Skeletal muscle satellite cell (primary cell): Measurements from ENCODE around the gene CACNB2.

ENCODE experiments used
- H3K27me3 ChIP-seq: 2 replicates; pipeline ENCODE4 v1.7.0; 2013; ENCODE audit warnings: low read length; ENCODE audit not compliant: control insufficient read depth, insufficient read depth
- H3K36me3 ChIP-seq: 2 replicates; pipeline ENCODE4 v1.7.0; 2013; ENCODE audit warnings: mild to moderate bottlenecking, control low read depth, low read length; ENCODE audit not compliant: insufficient read depth
- H3K4me1 ChIP-seq: 2 replicates; pipeline ENCODE4 v1.7.0; 2013; ENCODE audit warnings: low read length; ENCODE audit not compliant: control insufficient read depth, insufficient read depth
- H3K4me2 ChIP-seq: 2 replicates; pipeline ENCODE4 v1.7.0; 2013; ENCODE audit warnings: mild to moderate bottlenecking, low read length
- H3K4me3 ChIP-seq: 2 replicates; pipeline ENCODE4 v1.7.0; 2013; ENCODE audit warnings: low read length
- H3K9ac ChIP-seq: 2 replicates; pipeline ENCODE4 v1.7.0; 2013; ENCODE audit warnings: mild to moderate bottlenecking, low read depth, low read length, moderate library complexity
- H3K9me3 ChIP-seq: replicated peaks from 2 replicates; pipeline ENCODE4 v1.7.0; 2013; ENCODE audit warnings: mild to moderate bottlenecking, control low read depth, low read length

Gene CACNB2

DNA sequence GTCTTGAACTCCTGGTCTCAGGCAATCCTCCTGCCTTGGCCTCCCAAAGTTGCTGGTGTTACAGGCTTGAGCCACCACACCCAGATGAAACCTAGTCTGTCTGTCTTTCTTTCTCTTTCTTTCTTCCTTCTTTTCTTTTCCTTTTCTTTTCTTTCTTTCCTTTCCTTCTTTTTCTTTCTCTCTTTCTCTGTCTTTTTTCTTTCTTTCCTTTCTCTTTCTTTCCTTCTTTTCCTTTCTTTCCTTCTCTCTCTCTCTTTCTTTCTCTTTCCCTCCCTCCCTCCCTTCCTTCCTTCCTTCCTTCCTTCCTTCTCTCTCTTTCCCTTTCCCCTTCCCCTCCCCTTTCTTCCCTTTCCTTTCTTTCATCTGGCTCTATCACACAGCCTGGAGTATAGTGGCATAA lies 185.2 kb downstream of the CACNB2 start:
- Histone ChIP-seq H3K9me3 (no peaks in the 10 kb centered on the region), H3K4me2 (no peak overlapping the region), H3K9ac (no peak overlapping the region), H3K36me3 (no peaks in the 10 kb centered on the region), H3K4me1 (no peaks in the 10 kb centered on the region), H3K27me3 (no peaks in the 10 kb centered on the region), H3K4me3 (no peak overlapping the region)

DNA sequence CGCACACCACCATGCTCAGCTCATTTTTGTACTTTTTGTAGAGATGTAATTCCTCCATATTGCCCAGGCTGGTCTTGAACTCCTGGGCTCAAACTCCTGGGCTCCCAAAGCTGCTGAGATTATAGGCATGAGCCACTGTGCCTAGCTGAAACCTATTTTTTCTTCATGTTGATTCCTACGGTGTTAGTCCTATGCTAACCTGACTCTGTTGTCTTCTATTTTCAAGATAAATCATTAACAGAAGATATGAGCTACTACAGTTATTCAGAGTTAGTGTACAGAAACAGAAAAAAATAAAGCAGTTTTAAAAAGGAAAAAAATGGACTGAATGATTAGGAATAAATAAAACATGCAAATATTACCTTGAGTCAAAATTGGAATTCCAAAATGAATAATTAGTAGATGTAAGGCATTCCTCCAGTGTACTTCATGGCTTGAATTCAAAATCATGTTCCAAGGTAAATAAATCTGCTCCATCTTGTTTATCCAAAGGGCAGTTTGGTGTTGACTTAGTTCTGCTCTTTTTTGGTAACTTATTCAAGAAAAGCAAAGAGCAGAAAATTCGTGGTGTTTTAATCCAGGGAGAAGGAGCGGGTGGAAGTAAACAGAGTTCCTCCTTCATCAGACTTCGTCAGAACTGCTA lies 185.8 kb downstream of the CACNB2 start:
- Histone ChIP-seq H3K9me3 (no peaks in the 10 kb centered on the region), H3K4me1 (no peaks in the 10 kb centered on the region), H3K27me3 (no peaks in the 10 kb centered on the region), H3K4me2 (no peak overlapping the region), H3K4me3 (no peak overlapping the region), H3K36me3 (no peaks in the 10 kb centered on the region), H3K9ac (no peak overlapping the region)

DNA sequence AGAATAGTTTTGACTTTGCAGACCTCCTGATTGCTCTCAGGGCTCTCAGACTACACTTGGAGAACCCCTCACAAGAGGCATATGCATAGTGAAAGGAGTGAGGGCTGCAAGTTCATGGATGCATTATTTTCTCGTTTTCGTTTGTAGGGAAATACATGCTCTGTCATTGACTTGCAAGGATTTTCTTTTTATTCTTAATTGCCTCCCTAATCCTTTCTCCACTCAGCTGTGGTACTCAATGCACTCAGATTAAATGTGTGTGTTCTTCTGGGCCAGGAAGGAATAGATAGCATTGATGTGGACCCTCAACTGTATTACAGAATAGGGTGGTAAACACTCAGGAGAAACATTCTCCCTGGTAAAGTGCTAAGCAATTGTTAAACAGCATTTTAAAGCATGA lies 188.7 kb downstream of the CACNB2 start:
- Histone ChIP-seq H3K27me3 (no peaks in the 10 kb centered on the region), H3K4me2 (no peak overlapping the region), H3K9me3 (no peaks in the 10 kb centered on the region), H3K4me1 (no peaks in the 10 kb centered on the region), H3K4me3 (no peak overlapping the region), H3K9ac (no peak overlapping the region), H3K36me3 (no peaks in the 10 kb centered on the region)

DNA sequence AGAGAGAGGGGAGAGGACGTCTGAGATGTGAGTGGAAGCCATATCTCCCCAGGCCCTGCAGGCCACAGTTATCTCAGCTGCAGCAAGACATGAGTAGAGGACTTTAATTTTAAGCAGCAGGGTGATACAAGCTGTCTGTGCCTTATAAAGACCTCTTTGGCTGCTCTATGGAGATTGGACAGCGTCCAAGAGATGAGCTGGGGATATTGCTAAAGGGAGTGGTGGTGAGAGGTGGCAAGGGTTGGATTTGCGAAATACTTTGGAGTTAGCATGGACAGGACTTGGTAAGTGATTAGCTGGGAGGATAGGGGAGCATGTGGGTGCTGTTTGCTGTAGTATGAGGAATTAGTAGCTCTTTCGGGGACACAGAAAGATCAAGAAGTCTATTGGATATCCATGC lies 191.8 kb downstream of the CACNB2 start:
- Histone ChIP-seq H3K4me2 (no peak overlapping the region), H3K36me3 (no peaks in the 10 kb centered on the region), H3K4me1 (no peaks in the 10 kb centered on the region), H3K27me3 (no peaks in the 10 kb centered on the region), H3K9ac (no peak overlapping the region), H3K9me3 (no peaks in the 10 kb centered on the region), H3K4me3 (no peak overlapping the region)

DNA sequence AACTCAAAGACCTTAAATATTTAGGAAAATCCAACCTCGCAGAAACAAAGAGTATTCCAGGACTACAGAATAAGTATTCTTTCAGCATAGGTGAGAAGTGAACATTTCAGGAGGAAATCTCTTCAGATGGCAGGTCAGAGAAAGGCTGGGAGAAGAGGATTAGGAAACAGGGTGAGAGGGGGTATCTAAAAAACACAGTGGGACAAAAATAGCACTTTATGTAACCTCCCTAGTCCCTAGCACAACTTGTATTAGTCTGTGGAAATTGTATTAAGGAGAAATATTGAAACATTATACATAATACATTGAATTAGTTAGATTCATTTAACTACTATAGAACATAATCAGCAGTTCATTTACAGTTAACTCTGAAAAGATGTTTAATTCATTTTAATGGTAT lies 192.3 kb downstream of the CACNB2 start:
- Histone ChIP-seq H3K4me3 (no peak overlapping the region), H3K4me2 (no peak overlapping the region), H3K4me1 (no peaks in the 10 kb centered on the region), H3K27me3 (no peaks in the 10 kb centered on the region), H3K9me3 (no peaks in the 10 kb centered on the region), H3K9ac (no peak overlapping the region), H3K36me3 (no peaks in the 10 kb centered on the region)

DNA sequence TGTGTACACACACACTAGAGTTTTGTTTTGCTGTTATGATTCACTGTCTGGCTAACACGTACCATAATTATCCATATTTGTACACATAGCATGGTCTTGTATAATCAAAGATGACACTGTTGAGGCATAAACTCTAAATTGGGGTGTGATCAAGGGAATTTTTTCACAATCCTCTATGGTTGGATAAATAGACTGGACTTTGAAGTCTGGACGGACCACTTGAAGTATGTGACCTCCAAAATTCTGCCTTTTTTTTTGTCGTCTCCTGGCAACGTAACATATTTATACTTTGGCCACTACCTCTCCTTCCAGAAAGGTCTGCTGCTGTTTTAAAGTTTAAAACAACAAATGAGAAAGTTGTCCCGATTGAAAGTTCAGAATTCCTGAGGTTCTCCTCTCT lies 193.4 kb downstream of the CACNB2 start:
- H3K36me3 ChIP-seq, result no peaks in the 10 kb centered on the region
- no peaks in the 10 kb centered on the region for H3K9me3 ChIP-seq
- no peak overlapping the region for H3K4me3 ChIP-seq
- H3K9ac ChIP-seq, result no peak overlapping the region
- no peak overlapping the region for H3K4me2 ChIP-seq
- no peaks in the 10 kb centered on the region for H3K27me3 ChIP-seq
- H3K4me1 ChIP-seq, result no peaks in the 10 kb centered on the region

DNA sequence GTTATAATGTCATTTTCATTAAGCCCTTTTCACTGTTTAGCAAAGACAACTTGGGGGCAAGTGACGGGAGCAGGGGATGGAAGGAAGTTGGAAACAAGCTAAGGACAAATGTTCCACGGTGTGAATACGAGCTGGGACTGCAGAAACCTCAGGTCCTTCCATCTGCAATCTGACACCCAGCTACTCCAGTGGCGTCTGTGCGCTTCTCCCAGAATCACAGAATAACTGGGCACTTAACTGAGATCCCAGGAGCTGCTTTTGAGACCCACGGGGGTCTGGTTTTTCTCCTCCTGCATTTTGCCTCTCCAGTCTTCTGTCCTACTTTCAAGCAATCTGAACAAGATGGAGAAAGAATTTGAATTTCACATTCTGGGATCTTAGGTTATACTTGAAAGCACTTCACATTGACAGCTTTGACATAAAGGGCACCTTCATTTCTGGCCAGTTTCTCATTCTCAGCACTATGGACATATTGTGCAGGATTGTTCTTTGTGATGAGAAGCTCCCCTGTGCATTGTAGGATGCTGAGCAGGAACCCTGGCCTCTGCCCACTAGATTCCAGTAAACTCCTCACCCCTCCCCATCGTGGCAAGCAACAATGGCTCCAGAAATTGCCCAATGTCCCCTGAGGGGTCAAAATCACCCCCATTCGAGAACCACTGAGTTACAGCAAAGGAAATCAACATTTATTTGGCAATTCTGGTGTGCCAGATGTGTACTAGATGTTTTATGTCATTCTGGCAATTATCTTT lies 194.1 kb downstream of the CACNB2 start:
- Histone ChIP-seq H3K27me3 (no peaks in the 10 kb centered on the region), H3K9ac (no peak overlapping the region), H3K4me1 (no peaks in the 10 kb centered on the region), H3K36me3 (no peaks in the 10 kb centered on the region), H3K9me3 (no peaks in the 10 kb centered on the region), H3K4me2 (no peak overlapping the region), H3K4me3 (no peak overlapping the region)

DNA sequence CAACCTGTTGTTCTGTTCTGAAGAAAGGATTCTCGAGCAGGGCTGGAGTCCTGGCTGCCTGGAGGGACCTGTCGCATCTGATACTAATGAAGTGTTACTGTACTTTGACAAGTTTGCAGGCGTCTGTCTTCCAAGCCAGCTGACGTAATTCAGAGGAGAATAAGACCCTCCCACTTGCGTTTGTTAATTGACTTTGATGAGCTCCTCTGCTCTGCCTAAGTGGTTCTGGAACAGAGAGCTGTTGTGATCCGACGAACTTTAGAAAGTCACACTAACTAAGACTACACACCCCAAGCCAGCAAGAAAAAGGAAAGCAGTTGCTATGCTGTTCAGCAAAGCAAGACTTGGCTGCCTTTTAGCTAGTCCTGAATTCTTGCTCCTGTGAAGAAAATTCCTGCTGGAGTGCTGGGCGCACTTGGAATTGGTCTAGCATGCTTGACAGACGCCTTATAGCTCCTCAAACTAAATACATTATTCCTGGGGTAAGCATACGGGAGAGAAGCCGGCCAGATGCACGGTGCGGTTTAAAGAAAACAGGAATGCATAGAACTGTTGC lies 200.3 kb downstream of the CACNB2 start:
- Histone ChIP-seq H3K9me3 (no peaks in the 10 kb centered on the region), H3K4me2 (peak overlapping the region; percentile 68), H3K4me1 (peaks cover 3% of the 10 kb centered on the region), H3K4me3 (peak overlapping the region; percentile 51), H3K27me3 (no peaks in the 10 kb centered on the region), H3K9ac (no peak overlapping the region), H3K36me3 (no peaks in the 10 kb centered on the region)

DNA sequence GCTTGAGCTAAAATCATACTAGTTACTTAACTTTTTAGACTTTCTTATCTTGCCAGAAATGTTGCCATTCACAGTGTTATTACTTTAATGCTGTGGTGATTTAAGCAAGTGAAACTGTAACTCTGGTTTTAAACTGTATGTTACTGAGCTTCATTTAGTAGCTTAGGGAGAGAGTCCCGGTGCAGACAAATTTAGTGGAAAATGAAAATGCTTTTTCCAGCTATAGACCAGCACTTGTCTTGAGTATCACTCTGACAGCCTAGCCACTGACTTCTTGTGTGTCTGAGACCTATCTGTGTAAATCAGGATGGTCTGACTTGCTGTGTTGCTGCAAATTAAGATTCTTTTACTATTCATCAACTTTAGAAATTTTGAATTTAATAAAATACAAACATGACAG lies 200.8 kb downstream of the CACNB2 start:
- no peaks in the 10 kb centered on the region for H3K36me3 ChIP-seq
- no peaks in the 10 kb centered on the region for H3K27me3 ChIP-seq
- peaks cover 3% of the 10 kb centered on the region for H3K4me1 ChIP-seq
- peak overlapping the region; percentile 68 for H3K4me2 ChIP-seq
- H3K4me3 ChIP-seq, result peak overlapping the region; percentile 51
- no peaks in the 10 kb centered on the region for H3K9me3 ChIP-seq
- H3K9ac ChIP-seq, result no peak overlapping the region

DNA sequence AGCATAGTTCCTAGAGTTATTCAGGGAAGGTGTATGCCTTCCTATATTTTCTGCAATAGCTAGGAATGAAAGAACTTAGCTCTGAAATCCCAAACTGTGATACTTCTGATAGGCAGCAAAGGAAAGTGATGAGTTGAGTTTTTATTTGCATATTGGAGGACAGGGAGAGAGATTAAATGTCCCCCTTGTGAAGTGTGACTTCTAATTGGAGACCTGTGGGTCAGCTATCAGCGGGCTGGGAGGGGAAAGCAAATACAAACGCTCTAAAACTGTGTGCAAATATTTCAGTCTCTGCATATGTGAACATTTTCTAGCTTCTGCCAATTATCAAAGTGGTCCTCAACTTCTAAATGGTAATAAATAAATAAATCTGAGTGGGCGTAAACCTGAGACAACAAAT lies 203.3 kb downstream of the CACNB2 start:
- H3K36me3 ChIP-seq, result no peaks in the 10 kb centered on the region
- peaks cover 3% of the 10 kb centered on the region for H3K4me1 ChIP-seq
- no peak overlapping the region for H3K4me3 ChIP-seq
- no peak overlapping the region for H3K9ac ChIP-seq
- no peaks in the 10 kb centered on the region for H3K9me3 ChIP-seq
- H3K4me2 ChIP-seq, result no peak overlapping the region
- H3K27me3 ChIP-seq, result no peaks in the 10 kb centered on the region

DNA sequence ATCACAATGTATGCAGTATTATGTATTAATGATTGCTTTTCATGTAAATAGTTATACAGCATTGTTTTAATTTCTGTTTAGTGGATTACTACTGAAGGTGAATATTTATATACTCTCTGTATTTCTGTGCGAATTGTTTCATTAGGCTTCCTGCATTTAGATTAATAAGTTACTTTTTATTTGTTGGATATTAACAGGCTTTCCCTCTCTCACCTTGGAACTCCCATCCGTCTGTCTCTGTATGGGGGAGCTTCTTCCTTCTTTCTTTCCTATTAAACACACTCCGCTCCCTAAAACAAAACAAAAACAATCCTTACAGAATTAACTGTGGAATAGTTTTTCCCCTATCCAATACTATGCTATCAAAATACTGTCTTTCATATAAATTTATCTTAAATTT lies 205.1 kb downstream of the CACNB2 start:
- Histone ChIP-seq H3K36me3 (no peaks in the 10 kb centered on the region), H3K9me3 (no peaks in the 10 kb centered on the region), H3K4me2 (no peak overlapping the region), H3K27me3 (no peaks in the 10 kb centered on the region), H3K9ac (no peak overlapping the region), H3K4me3 (no peak overlapping the region), H3K4me1 (peaks cover 3% of the 10 kb centered on the region)

DNA sequence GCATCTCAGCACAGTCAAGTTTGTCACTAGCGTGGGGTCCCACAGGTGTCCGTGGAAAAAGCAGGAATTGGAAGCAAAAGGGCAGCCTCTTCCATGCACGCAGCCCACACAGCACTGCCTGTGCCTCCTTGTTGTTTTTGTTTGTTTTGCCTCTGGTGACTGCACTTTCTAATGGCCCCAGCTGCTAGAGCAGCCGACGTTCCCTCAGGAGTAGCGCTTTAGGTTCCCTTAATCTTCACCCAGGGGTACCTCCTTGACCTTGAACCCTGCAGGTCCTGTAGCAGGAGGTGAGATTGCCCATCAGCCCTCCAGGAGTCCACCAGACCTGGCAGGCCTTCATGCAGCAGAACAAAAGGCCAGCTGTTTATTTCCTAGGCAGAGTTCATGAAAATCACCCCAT lies 210.1 kb downstream of the CACNB2 start:
- H3K4me1 ChIP-seq, result no peaks in the 10 kb centered on the region

More for the DNA sequence above, 210.1 kb downstream of the CACNB2 start:
- no peak overlapping the region for H3K4me3 ChIP-seq
- H3K9ac ChIP-seq, result no peak overlapping the region
- no peak overlapping the region for H3K4me2 ChIP-seq
- H3K9me3 ChIP-seq, result no peaks in the 10 kb centered on the region
- no peaks in the 10 kb centered on the region for H3K36me3 ChIP-seq
- H3K27me3 ChIP-seq, result no peaks in the 10 kb centered on the region
